DND-41 (cell line): ENCODE data around the gene NOL3.

Experiments
- EZH2 ChIP-seq: IDR thresholded peaks from 3 replicates; pipeline ENCODE4 v1.6.1; 2012; ENCODE audit warnings: borderline replicate concordance, low read depth, mild to moderate bottlenecking, moderate library complexity, low read length, inconsistent platforms; ENCODE audit not compliant: severe bottlenecking
- TF ChIP-seq, protein P1 (sequence below): IDR thresholded peaks from 2 replicates; pipeline ENCODE4 v1.5.1; 2012; ENCODE audit warnings: borderline replicate concordance, low read length, moderate library complexity, mild to moderate bottlenecking; ENCODE audit not compliant: poor library complexity, severe bottlenecking; ENCODE audit errors: extremely low read depth

DNA sequence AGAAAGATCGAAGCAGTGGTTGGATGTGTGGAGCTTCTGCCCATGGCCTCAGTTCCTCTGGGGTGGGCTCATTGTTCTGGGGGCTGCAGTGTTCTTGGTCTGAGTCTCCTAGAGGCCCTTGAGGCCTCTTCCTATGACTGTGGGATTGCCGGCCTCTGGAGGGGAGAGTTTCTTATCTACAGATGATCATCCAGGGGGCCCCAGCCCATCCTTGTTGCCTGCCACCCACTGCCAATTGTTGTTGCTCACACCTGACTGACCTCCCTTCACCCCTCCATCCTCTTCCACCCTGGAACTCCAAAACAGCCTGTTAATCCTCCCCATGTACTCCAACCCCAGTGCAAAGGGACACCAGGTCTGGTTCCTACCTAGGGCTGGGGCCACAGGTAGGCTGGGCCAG is 25.4 kb upstream of the NOL3 start:
- TF ChIP-seq, protein P1, sequence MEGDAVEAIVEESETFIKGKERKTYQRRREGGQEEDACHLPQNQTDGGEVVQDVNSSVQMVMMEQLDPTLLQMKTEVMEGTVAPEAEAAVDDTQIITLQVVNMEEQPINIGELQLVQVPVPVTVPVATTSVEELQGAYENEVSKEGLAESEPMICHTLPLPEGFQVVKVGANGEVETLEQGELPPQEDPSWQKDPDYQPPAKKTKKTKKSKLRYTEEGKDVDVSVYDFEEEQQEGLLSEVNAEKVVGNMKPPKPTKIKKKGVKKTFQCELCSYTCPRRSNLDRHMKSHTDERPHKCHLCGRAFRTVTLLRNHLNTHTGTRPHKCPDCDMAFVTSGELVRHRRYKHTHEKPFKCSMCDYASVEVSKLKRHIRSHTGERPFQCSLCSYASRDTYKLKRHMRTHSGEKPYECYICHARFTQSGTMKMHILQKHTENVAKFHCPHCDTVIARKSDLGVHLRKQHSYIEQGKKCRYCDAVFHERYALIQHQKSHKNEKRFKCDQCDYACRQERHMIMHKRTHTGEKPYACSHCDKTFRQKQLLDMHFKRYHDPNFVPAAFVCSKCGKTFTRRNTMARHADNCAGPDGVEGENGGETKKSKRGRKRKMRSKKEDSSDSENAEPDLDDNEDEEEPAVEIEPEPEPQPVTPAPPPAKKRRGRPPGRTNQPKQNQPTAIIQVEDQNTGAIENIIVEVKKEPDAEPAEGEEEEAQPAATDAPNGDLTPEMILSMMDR = no peak
- TF ChIP-seq EZH2 = no peak
